Suprapubic skin (tissue), 3 donors: ENCODE measurements around the gene FBXO11.

Source experiments
- POLR2A ChIP-seq, 2 donors: fragments of 450-650 bp; IDR thresholded peaks; one replicate each; pipeline ENCODE4 v1.6.1; 2017; ENCODE audit warnings: antibody characterized with exemption in 2 of 2, mild to moderate bottlenecking in 2 of 2, moderate library complexity in 2 of 2
- TF ChIP-seq, protein P1 (sequence below), 2 donors: fragments of 200-600 bp in 1 of 2; fragments of 450-650 bp in 1 of 2; sonication (generic) in 1 of 2; IDR thresholded peaks; one replicate each; pipeline ENCODE4 v1.5.1; 2016 to 2019; ENCODE audit warnings: antibody characterized with exemption in 2 of 2, mild to moderate bottlenecking in 1 of 2, moderate library complexity in 1 of 2

GRCh38 chr2:47849368-47849767, 56.9 kb downstream of the FBXO11 start:
- no peak for TF ChIP-seq POLR2A (IDR thresholded peaks at IDR 0.05)
- TF ChIP-seq, protein P1, sequence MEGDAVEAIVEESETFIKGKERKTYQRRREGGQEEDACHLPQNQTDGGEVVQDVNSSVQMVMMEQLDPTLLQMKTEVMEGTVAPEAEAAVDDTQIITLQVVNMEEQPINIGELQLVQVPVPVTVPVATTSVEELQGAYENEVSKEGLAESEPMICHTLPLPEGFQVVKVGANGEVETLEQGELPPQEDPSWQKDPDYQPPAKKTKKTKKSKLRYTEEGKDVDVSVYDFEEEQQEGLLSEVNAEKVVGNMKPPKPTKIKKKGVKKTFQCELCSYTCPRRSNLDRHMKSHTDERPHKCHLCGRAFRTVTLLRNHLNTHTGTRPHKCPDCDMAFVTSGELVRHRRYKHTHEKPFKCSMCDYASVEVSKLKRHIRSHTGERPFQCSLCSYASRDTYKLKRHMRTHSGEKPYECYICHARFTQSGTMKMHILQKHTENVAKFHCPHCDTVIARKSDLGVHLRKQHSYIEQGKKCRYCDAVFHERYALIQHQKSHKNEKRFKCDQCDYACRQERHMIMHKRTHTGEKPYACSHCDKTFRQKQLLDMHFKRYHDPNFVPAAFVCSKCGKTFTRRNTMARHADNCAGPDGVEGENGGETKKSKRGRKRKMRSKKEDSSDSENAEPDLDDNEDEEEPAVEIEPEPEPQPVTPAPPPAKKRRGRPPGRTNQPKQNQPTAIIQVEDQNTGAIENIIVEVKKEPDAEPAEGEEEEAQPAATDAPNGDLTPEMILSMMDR (IDR thresholded peaks at IDR 0.05): no peak
